Glomerular visceral epithelial cell (primary cell): Measurements from ENCODE around the gene IL36G.
"Not testable (repeated sequence)": the region's sequence is repeated elsewhere in the genome, so short reads cannot be mapped to it uniquely, and the experiment has no call there.

Experiments used
- DNase-seq: peaks from one replicate; pipeline ENCODE4 v3.0.0-alpha.2; 2016; ENCODE audit errors: extremely low spot score

Gene IL36G

GRCh38 chr2:112977559-112978056 is at the start of gene IL36G:
Gene IL36G, plus strand, starts transcription at chr2:112978006. Its CDS starts 633 bp downstream, at chr2:112978639.
- DNase-seq, result no peak

GRCh38 chr2:112933261-112933660 is 44.5 kb upstream of the IL36G start:
- no peak for DNase-seq

GRCh38 chr2:112934117-112934516 is 43.7 kb upstream of the IL36G start:
- DNase-seq, result not testable (repeated sequence)

- no peak for DNase-seq
Measured at GRCh38 chr2:112936927-112937232, 40.9 kb upstream of the IL36G start.

- peak; percentile 88 for DNase-seq
Measured at GRCh38 chr2:112938904-112939303, 38.9 kb upstream of the IL36G start.

GRCh38 chr2:112939425-112939824 is 38.4 kb upstream of the IL36G start:
- no peak for DNase-seq

GRCh38 chr2:112940859-112941625 is 36.8 kb upstream of the IL36G start:
- DNase-seq, result no peak

GRCh38 chr2:112941753-112942653 is 35.8 kb upstream of the IL36G start:
- peak; percentile 85 for DNase-seq

- DNase-seq, result peak; percentile 21
Measured at GRCh38 chr2:112942654-112943002, 35.2 kb upstream of the IL36G start.

GRCh38 chr2:112944971-112945370 is 32.8 kb upstream of the IL36G start:
- no peak for DNase-seq

- DNase-seq, result no peak
Measured at GRCh38 chr2:112946086-112946485, 31.7 kb upstream of the IL36G start.

- no peak for DNase-seq
Measured at GRCh38 chr2:112947374-112947773, 30.4 kb upstream of the IL36G start.

GRCh38 chr2:112949456-112949855 is 28.4 kb upstream of the IL36G start:
- no peak for DNase-seq

GRCh38 chr2:112954364-112954763 is 23.4 kb upstream of the IL36G start:
- DNase-seq, result no peak

- peak; percentile 81 for DNase-seq
Measured at GRCh38 chr2:112957511-112957910, 20.3 kb upstream of the IL36G start.

GRCh38 chr2:112958428-112959108 is 19.2 kb upstream of the IL36G start:
- peak; percentile 68 for DNase-seq

GRCh38 chr2:112959109-112959812 is 18.5 kb upstream of the IL36G start:
- peak; percentile 15 for DNase-seq

GRCh38 chr2:112960230-112960825 is 17.5 kb upstream of the IL36G start:
- no peak for DNase-seq

- no peak for DNase-seq
Measured at GRCh38 chr2:112962308-112963175, 15.3 kb upstream of the IL36G start.

GRCh38 chr2:112967023-112967422 is 10.8 kb upstream of the IL36G start:
- DNase-seq, result no peak
